CD4-positive, alpha-beta T cell (primary cell): ENCODE measurements around the gene MYO9B. TPM values are rescaled to one million over a fixed set of nuclear protein-coding genes. Genes with fewer than 3 reads are reported as not detected.

ENCODE experiments used
- ATAC-seq: fragments of 200-7000 bp; cut with Tn5 transposase; one replicate; pipeline ENCODE4 v1.10.0; 2022; ENCODE audit warnings: mild to moderate bottlenecking; ENCODE audit not compliant: poor library complexity
- CTCF ChIA-PET: fragments of 350-600 bp; sonication (Branson Sonifier 250); formaldehyde crosslinking; loops from one replicate; lab custom pipeline; 2021; ENCODE audit warnings: antibody characterized with exemption, inconsistent platforms; lab: Charles Lee
- POLR2A ChIA-PET: fragments of 350-600 bp; sonication (Branson Sonifier 250); formaldehyde crosslinking; loops from one replicate; lab custom pipeline; 2021; ENCODE audit warnings: antibody characterized with exemption, inconsistent platforms; lab: Charles Lee
- DNase-seq, 14 experiments: peaks; one replicate each; pipeline ENCODE4 v3.0.0-alpha.2; 2013 to 2020; ENCODE audit warnings: mixed read lengths in 2 of 14
- H3K27ac ChIP-seq, 2 donors: one replicate each; pipeline versions ENCODE4 v1.5.1 to v1.7.0; 2013; ENCODE audit warnings: low read length in 2 of 2, low read depth in 1 of 2, mild to moderate bottlenecking in 1 of 2
- H3K27me3 ChIP-seq, 2 experiments: 1 replicate in 1 of 2; 2 replicates in 1 of 2; pipeline versions ENCODE4 v1.6.1 to v1.7.0; 2013; ENCODE audit warnings: low read length in 2 of 2, control low read depth in 1 of 2, mild to moderate bottlenecking in 1 of 2, moderate library complexity in 1 of 2; ENCODE audit not compliant: insufficient read depth in 2 of 2, control insufficient read depth in 1 of 2
- H3K36me3 ChIP-seq: one replicate; pipeline ENCODE4 v1.6.1; 2013; ENCODE audit warnings: low read length, control low read depth; ENCODE audit not compliant: insufficient read depth
- H3K4me1 ChIP-seq: one replicate; pipeline ENCODE4 v1.6.1; 2013; ENCODE audit warnings: low read length, control low read depth; ENCODE audit not compliant: insufficient read depth
- H3K4me3 ChIP-seq: one replicate; pipeline ENCODE4 v1.5.1; 2013; ENCODE audit warnings: mild to moderate bottlenecking, low read length, moderate library complexity
- H3K9me3 ChIP-seq, 2 experiments: 1 replicate in 1 of 2; 2 replicates in 1 of 2; pipeline versions ENCODE4 v1.6.1 to v1.7.0; 2013; ENCODE audit warnings: low read length in 2 of 2, mild to moderate bottlenecking in 2 of 2, control low read depth in 1 of 2, moderate library complexity in 1 of 2; ENCODE audit not compliant: control insufficient read depth in 1 of 2, insufficient read depth in 1 of 2
- H3K27ac Mint-ChIP-seq: one replicate; pipeline ENCODE4 v1.8.0; 2020; ENCODE audit warnings: mixed read lengths
- H3K27me3 Mint-ChIP-seq: one replicate; pipeline ENCODE4 v1.8.0; 2021; ENCODE audit warnings: mixed read lengths
- H3K36me3 Mint-ChIP-seq: one replicate; pipeline ENCODE4 v1.8.0; 2021; ENCODE audit warnings: low read depth, mixed read lengths
- H3K4me1 Mint-ChIP-seq: one replicate; pipeline ENCODE4 v1.8.0; 2021; ENCODE audit warnings: low read depth, mixed read lengths
- H3K4me3 Mint-ChIP-seq: one replicate; pipeline ENCODE4 v1.8.0; 2020; ENCODE audit warnings: mild to moderate bottlenecking, mixed read lengths
- H3K9me3 Mint-ChIP-seq: one replicate; pipeline ENCODE4 v1.8.0; 2020; ENCODE audit warnings: mixed read lengths
- intact Hi-C, 2 experiments: fragments of 100-400 bp; cut with DNase I in 1 of 2; cut with micrococcal nuclease in 1 of 2; formaldehyde crosslinking; loops; one replicate each; pipeline versions ENCODE4 v1.15.1 to v1.9.0; 2023 to 2025; cut with DNase I, micrococcal nuclease
- total RNA-seq, 174 experiments: library from RNA in 2 of 174; stranded (reverse) in 2 of 174; gene quantifications; one replicate each; pipeline ENCODE4 v1.2.3 and lab custom pipeline; 2021 to 2026
- TF ChIP-seq, protein P1 (sequence below): fragments of 200-600 bp; IDR thresholded peaks from one replicate; pipeline ENCODE4 v1.8.0; 2022; ENCODE audit warnings: antibody characterized with exemption, mild to moderate bottlenecking

MYO9B gene
- total RNA-seq, 2 experiments from 2014 or later = 176 to 184 TPM

DNA sequence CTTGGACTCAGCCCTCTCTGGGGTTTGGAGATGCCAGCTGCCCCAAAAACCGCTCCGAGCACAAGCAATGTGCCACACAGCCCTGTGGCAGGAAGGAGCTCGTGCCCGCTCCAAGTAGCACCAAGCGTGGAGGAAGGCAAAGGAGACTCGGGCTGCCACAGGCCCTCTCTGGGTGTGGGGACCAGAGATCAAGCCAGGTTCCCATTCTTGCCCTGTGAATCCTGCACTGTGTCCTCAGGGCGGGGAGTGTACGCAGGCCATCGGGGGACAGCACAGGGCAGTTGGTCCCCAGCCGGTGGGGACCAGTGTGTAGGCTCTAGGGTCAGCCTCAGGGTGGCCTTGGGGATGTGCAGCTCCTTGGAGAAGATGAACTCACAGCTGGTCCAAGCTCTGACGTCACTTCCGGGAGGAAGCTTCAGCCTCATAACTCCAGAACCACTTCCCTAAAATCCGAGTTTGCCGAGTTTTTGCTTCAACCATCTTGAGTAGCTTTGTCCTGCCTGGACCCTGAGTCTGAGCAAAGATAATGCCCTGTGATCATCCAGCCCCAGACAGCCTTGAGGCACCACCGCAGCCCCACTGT lies 39.6 kb upstream of the MYO9B start:
- TF ChIP-seq, protein P1, sequence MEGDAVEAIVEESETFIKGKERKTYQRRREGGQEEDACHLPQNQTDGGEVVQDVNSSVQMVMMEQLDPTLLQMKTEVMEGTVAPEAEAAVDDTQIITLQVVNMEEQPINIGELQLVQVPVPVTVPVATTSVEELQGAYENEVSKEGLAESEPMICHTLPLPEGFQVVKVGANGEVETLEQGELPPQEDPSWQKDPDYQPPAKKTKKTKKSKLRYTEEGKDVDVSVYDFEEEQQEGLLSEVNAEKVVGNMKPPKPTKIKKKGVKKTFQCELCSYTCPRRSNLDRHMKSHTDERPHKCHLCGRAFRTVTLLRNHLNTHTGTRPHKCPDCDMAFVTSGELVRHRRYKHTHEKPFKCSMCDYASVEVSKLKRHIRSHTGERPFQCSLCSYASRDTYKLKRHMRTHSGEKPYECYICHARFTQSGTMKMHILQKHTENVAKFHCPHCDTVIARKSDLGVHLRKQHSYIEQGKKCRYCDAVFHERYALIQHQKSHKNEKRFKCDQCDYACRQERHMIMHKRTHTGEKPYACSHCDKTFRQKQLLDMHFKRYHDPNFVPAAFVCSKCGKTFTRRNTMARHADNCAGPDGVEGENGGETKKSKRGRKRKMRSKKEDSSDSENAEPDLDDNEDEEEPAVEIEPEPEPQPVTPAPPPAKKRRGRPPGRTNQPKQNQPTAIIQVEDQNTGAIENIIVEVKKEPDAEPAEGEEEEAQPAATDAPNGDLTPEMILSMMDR = no peak
- Mint-ChIP-seq H3K27me3 (peaks cover 31% of the 10 kb centered on the region), H3K36me3 (no peaks in the 10 kb centered on the region), H3K4me3 (no peak overlapping the region), H3K9me3 (no peaks in the 10 kb centered on the region), H3K27ac (no peak overlapping the region), H3K4me1 (no peaks in the 10 kb centered on the region)
- no peak overlapping the region for H3K27ac ChIP-seq
- ChIA-PET POLR2A (no interaction called here), CTCF (no interaction called here)
- H3K27me3 ChIP-seq = no peaks in the 10 kb centered on the region
- no peaks in the 10 kb centered on the region for H3K36me3 ChIP-seq
- H3K9me3 ChIP-seq = peaks cover 0 to 4% of the 10 kb centered on the region in 2 experiments
- H3K4me1 ChIP-seq = no peaks in the 10 kb centered on the region
- no peak overlapping the region for H3K4me3 ChIP-seq
- ATAC-seq (no peak), DNase-seq (peak in 3 of 14 experiments; percentile 12 to 70 (median 66))
- intact Hi-C loops = no loop called here

DNA sequence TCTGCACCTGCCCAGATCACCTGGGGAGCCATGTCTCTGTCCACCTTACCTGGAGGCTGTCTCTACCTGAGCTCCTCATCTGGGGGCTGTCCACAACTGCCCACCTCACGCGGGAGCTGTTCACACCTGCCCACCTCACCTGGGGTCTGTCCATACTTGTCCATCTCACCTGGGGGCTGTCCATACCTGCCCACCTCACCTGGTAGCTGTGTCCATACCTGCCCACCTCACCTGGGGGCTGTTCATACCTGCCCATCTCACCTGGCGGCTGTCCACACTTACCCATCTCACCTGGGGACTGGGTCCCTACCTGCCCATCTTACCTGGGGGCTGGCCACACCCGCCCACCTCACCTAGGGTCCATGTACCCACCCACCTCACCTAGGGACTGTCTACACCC lies 38.9 kb upstream of the MYO9B start:
- no peak overlapping the region for H3K4me3 Mint-ChIP-seq
- Histone ChIP-seq H3K4me1 (no peaks in the 10 kb centered on the region), H3K27me3 (no peaks in the 10 kb centered on the region), H3K4me3 (no peak overlapping the region), H3K9me3 (peaks cover 0 to 4% of the 10 kb centered on the region in 2 experiments), H3K27ac (no peak overlapping the region), H3K36me3 (no peaks in the 10 kb centered on the region)
- H3K4me1 Mint-ChIP-seq = no peaks in the 10 kb centered on the region
- H3K27me3 Mint-ChIP-seq = peaks cover 30% of the 10 kb centered on the region
- intact Hi-C loops = no loop called here
- ChIA-PET POLR2A (no interaction called here), CTCF (no interaction called here)
- ATAC-seq (no peak), DNase-seq (no peak)
- no peaks in the 10 kb centered on the region for H3K36me3 Mint-ChIP-seq
- no peaks in the 10 kb centered on the region for H3K9me3 Mint-ChIP-seq
- TF ChIP-seq, protein P1 = no peak
- no peak overlapping the region for H3K27ac Mint-ChIP-seq

DNA sequence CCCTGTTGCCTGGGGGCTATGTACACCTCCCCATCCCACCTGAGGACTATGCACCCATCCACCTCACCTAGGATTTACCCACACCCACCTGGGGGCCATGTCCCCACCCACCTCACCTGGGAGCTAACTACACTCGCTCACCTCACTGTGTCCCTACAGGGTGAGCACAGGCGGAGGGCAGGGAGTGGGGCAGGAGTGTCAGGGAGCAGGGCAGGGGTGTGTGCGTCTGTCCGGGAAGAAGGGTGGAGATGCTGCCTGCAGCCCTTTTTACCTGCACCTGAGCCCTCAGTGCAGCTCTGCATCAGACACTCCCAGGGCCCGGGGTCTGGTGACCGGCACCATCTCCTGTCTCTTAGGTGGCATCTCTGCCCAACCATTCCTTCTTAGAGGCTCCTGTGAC lies 38.4 kb upstream of the MYO9B start:
- Histone ChIP-seq H3K36me3 (no peaks in the 10 kb centered on the region), H3K27ac (no peak overlapping the region), H3K4me3 (no peak overlapping the region), H3K27me3 (no peaks in the 10 kb centered on the region), H3K4me1 (no peaks in the 10 kb centered on the region), H3K9me3 (peaks cover 0 to 4% of the 10 kb centered on the region in 2 experiments)
- CTCF ChIA-PET = no interaction called here
- Mint-ChIP-seq H3K4me1 (no peaks in the 10 kb centered on the region), H3K27ac (no peak overlapping the region), H3K9me3 (no peaks in the 10 kb centered on the region), H3K36me3 (no peaks in the 10 kb centered on the region), H3K4me3 (no peak overlapping the region), H3K27me3 (peaks cover 30% of the 10 kb centered on the region)
- POLR2A ChIA-PET = no interaction called here
- intact Hi-C loops = no loop called here
- no peak for ATAC-seq
- TF ChIP-seq, protein P1 = no peak
- DNase-seq = no peak
